22Rv1 (cell line): Measurements from ENCODE around the gene PRKAR1B.

ENCODE experiments used
- H3K27ac ChIP-seq: fragments of 450-650 bp; 2 replicates; pipeline ENCODE4 v1.5.1; 2017
- ZFX ChIP-seq: fragments of 450-650 bp; IDR thresholded peaks from 2 replicates; pipeline ENCODE4 v1.6.1; 2017; ENCODE audit warnings: antibody characterized with exemption, borderline replicate concordance
- TF ChIP-seq, protein P1 (sequence below): fragments of 450-650 bp; IDR thresholded peaks from 2 replicates; pipeline ENCODE4 v1.5.1; 2017; ENCODE audit warnings: mild to moderate bottlenecking

PRKAR1B gene

DNA sequence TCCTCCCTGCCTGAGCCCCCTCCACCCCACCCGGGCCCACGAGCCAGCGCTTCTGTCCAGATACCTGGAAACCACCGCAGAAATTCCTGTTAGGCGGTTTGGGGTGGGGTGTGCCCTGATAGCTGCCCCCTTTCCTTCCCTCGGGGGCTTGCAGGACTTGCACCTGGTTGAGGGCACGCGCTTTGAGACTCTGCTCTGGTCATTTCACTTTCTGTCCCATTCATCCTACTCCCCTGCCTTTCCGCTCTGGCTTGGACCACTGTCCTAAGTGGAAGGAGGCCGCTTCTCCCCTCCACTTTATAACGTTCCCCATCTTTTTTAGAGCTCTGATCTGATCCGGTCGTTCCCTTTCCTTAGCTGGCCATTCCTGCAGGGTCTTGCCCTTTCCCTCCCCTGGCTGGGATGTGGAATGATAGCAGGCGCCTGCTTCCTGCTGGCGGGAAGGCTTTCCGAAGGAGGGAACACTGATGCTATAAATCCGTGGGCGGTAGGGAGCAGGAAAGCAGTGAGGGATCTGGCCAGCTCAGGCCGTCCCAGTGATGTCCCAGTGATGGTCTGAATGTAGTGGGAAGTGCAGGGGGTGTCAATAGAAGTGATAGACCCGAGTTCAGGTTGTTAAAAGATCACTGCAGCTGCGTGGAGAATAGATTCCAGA is 852 bp upstream of the PRKAR1B start:
- H3K27ac ChIP-seq, result peak overlapping the region; percentile 81
- TF ChIP-seq ZFX, result no peak
- TF ChIP-seq, protein P1, sequence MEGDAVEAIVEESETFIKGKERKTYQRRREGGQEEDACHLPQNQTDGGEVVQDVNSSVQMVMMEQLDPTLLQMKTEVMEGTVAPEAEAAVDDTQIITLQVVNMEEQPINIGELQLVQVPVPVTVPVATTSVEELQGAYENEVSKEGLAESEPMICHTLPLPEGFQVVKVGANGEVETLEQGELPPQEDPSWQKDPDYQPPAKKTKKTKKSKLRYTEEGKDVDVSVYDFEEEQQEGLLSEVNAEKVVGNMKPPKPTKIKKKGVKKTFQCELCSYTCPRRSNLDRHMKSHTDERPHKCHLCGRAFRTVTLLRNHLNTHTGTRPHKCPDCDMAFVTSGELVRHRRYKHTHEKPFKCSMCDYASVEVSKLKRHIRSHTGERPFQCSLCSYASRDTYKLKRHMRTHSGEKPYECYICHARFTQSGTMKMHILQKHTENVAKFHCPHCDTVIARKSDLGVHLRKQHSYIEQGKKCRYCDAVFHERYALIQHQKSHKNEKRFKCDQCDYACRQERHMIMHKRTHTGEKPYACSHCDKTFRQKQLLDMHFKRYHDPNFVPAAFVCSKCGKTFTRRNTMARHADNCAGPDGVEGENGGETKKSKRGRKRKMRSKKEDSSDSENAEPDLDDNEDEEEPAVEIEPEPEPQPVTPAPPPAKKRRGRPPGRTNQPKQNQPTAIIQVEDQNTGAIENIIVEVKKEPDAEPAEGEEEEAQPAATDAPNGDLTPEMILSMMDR, result no peak

DNA sequence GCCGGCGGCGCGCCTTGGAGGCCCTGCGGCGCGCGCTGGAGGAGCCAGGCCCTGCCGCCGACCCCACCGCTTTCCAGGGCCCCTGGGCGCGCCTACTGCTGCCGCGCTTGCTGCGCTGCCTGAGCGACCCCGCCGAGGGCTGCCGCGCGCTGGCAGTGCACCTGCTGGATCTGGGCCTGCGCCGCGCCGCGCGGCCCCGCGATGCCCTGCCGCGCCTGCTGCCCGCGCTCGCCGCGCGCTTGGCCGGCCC is 302 bp downstream of the PRKAR1B start:
- TF ChIP-seq, protein P1, result no peak
- TF ChIP-seq ZFX, result no peak

GRCh38 chr7:726084-726853 is 812 bp downstream of the PRKAR1B start, which contains the start of gene DNAAF5:
Gene DNAAF5 (plus strand): TSS chr7:726699. CDS start chr7:726721, 22 bp downstream.
- H3K27ac ChIP-seq, result peak within 1 kb of the TSS; percentile 81
- no peak for TF ChIP-seq ZFX
- TF ChIP-seq, protein P1, result no peak

More for the DNA sequence above, 302 bp downstream of the PRKAR1B start:
- H3K27ac ChIP-seq, result peak overlapping the region; percentile 81

DNA sequence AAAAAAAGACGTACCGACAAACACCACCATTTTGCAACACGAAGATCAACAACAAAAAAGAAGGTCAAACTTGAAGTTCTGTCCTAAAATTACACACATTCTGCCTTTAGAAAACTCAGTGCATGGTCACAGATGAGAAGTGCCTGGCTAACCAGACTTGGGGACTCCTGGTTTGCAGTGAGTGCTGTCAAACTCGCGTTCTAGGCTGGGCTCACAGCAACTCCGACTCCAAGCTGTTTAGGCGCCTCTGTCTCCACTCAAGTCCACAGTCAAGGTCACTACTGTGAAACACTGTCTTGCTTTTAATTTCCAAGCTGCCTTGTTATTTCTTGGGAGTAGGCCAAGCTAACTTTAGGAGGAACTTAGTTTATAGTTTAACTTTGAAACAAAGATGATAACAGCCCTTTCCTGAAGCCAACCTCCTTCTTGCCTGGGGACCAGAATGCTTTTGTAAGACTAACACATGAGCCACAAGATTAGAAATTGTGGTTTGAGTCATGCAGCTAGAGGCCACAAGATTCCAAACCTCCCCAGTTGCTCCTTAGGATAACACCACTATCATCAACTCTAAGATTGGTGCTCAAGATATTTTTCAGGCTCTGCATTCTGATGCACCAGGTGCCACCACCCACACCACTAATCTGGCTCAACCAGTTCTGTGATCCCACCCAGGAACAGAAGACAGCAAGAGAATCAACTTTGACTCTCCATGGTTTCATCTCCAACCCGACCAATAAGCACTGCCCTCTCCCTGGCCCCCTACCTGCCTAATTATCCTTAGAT is 1.7 kb downstream of the PRKAR1B start:
- peak overlapping the region; percentile 81 for H3K27ac ChIP-seq
- TF ChIP-seq, protein P1, result no peak
- TF ChIP-seq ZFX, result no peak

DNA sequence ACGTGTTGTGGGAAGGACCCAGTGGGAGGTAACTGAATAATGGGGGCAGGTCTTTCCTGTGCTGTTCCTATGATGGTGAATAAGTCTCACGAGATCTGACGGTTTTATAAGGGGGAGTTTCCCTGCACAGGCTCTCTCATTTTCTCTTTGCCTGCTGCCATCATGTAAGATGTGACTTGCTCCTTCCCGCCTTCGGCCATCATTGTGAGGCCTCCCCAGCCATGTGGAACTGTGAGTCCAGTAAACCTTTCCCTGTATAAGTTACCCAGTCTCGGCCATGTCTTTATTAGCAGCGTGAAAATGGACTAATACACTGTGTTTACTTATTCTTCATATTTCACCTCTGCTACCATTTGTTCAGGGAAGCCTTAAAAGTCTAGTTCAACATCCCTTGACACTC is 2.8 kb downstream of the PRKAR1B start:
- no peak for TF ChIP-seq ZFX
- TF ChIP-seq, protein P1, result no peak

GRCh38 chr7:723541-723940 is 3.5 kb downstream of the PRKAR1B start:
- no peak overlapping the region for H3K27ac ChIP-seq

More for the DNA sequence above, 2.8 kb downstream of the PRKAR1B start:
- no peak overlapping the region for H3K27ac ChIP-seq

More at GRCh38 chr7:723541-723940, 3.5 kb downstream of the PRKAR1B start:
- TF ChIP-seq, protein P1, result no peak
- TF ChIP-seq ZFX, result no peak
